Body of pancreas (tissue), 4 donors: ENCODE results near the gene VCAN.

Source experiments
- CTCF ChIP-seq, 7 experiments: fragments of 450-650 bp in 4 of 7; fragments of 200-600 bp in 3 of 7; sonication (generic) in 3 of 7; IDR thresholded peaks; one replicate each; pipeline ENCODE4 v1.5.1; 2016 to 2019; ENCODE audit warnings: antibody characterized with exemption in 7 of 7
- POLR2A ChIP-seq, 3 donors: fragments of 450-650 bp; IDR thresholded peaks; one replicate each; pipeline ENCODE4 v1.6.1; 2016; ENCODE audit warnings: antibody characterized with exemption in 3 of 3, mild to moderate bottlenecking in 2 of 3

- no peak for TF ChIP-seq CTCF (IDR thresholded peaks at IDR 0.05)
- TF ChIP-seq POLR2A (IDR thresholded peaks at IDR 0.05) = no peak
These were observed 3.4 kb downstream of the VCAN start for GRCh38 chr5:83474991-83475390.
